H1 (cell line): ENCODE data around the gene LMNB1. TPM values are rescaled to one million over a fixed set of nuclear protein-coding genes. Genes with fewer than 3 reads are reported as not detected.
A peak's percentile ranks its signal among the peaks of the same experiment; 100 is the strongest.

Experiments used
- CTCF ChIA-PET: fragments of 300-600 bp; sonication (Branson Sonifier 250); formaldehyde crosslinking; loops from one replicate; lab custom pipeline; 2021; ENCODE audit not compliant: partially characterized antibody; lab: Charles Lee
- POLR2A ChIA-PET: fragments of 300-600 bp; sonication (Branson Sonifier 250); formaldehyde crosslinking; loops from one replicate; lab custom pipeline; 2021; ENCODE audit warnings: inconsistent platforms; ENCODE audit not compliant: partially characterized antibody; lab: Charles Lee
- DNase-seq, 2 experiments: peaks; one replicate each; pipeline versions ENCODE4 v3.0.0 to v3.0.0-alpha.2; 2010 to 2022; ENCODE audit warnings: low spot score in 2 of 2, low read depth in 1 of 2, mixed read lengths in 1 of 2
- FAIRE-seq: peaks from 2 replicates; lab custom pipeline; 2011; peaks lifted over from hg19 to GRCh38; lab: Jason Lieb, UNC
- H2AFZ ChIP-seq: 2 replicates; pipeline ENCODE4 v1.8.1; 2012; ENCODE audit warnings: low read length, inconsistent platforms
- H2AK5ac ChIP-seq: 2 replicates; pipeline ENCODE4 v1.6.1; 2013; ENCODE audit warnings: low read depth, low read length
- H2BK120ac ChIP-seq: replicated peaks from 2 replicates; pipeline ENCODE3; 2013; ENCODE audit warnings: low read depth, low read length, inconsistent platforms
- H2BK12ac ChIP-seq: 2 replicates; pipeline ENCODE4 v1.6.1; 2013; ENCODE audit warnings: low read depth, low read length
- H2BK15ac ChIP-seq: 2 replicates; pipeline ENCODE4 v1.6.1; 2013; ENCODE audit warnings: low read length
- H2BK20ac ChIP-seq: 2 replicates; pipeline ENCODE4 v1.6.1; 2013; ENCODE audit warnings: low read length
- H2BK5ac ChIP-seq: 2 replicates; pipeline ENCODE4 v1.6.1; 2013; ENCODE audit warnings: low read depth, low read length
- H3K14ac ChIP-seq: 2 replicates; pipeline ENCODE4 v1.6.1; 2013; ENCODE audit warnings: inconsistent platforms; ENCODE audit not compliant: insufficient read length
- H3K18ac ChIP-seq: 2 replicates; pipeline ENCODE4 v1.6.1; 2013; ENCODE audit warnings: low read length; ENCODE audit errors: extremely low read depth
- H3K23ac ChIP-seq: 2 replicates; pipeline ENCODE4 v1.6.1; 2013; ENCODE audit warnings: inconsistent platforms; ENCODE audit not compliant: insufficient read length
- H3K23me2 ChIP-seq: 2 replicates; pipeline ENCODE4 v1.6.1; 2013; ENCODE audit warnings: low read depth, low read length
- H3K27ac ChIP-seq: 2 replicates; pipeline ENCODE4 v1.6.1; 2011; ENCODE audit warnings: low read depth, low read length, inconsistent platforms
- H3K27me3 ChIP-seq, 4 experiments: replicated peaks in 1 of 4; 1 replicate in 1 of 4; 2 replicates in 3 of 4; pipeline versions ENCODE4 v1.6.1 to v1.8.1; 2011 to 2013; ENCODE audit warnings: low read length in 3 of 4, mild to moderate bottlenecking in 3 of 4, inconsistent platforms in 2 of 4, mixed read lengths in 2 of 4, moderate library complexity in 1 of 4; ENCODE audit not compliant: control insufficient read depth in 3 of 4, insufficient read depth in 3 of 4; ENCODE audit errors: extremely low read depth in 1 of 4
- H3K36me3 ChIP-seq, 4 experiments: 2 replicates each; pipeline versions ENCODE4 v1.6.1 to v1.8.1; 2011 to 2013; ENCODE audit warnings: mild to moderate bottlenecking in 4 of 4, low read length in 3 of 4, moderate library complexity in 2 of 4, control low read depth in 1 of 4, inconsistent platforms in 1 of 4; ENCODE audit not compliant: insufficient read depth in 4 of 4, control insufficient read depth in 2 of 4
- H3K4ac ChIP-seq: replicated peaks from 2 replicates; pipeline ENCODE3; 2013; ENCODE audit warnings: low read length, low read depth, mixed read lengths, inconsistent platforms; ENCODE audit not compliant: insufficient read length
- H3K4me1 ChIP-seq, 4 experiments: replicated peaks in 1 of 4; 1 replicate in 1 of 4; 2 replicates in 3 of 4; pipeline versions ENCODE4 v1.6.1 to v1.8.1; 2011 to 2013; ENCODE audit warnings: low read length in 3 of 4, inconsistent platforms in 2 of 4, mixed read lengths in 1 of 4; ENCODE audit not compliant: insufficient read depth in 4 of 4, control insufficient read depth in 3 of 4
- H3K4me2 ChIP-seq, 2 experiments: 2 replicates each; pipeline versions ENCODE4 v1.6.1 to v1.8.1; 2011 to 2013; ENCODE audit warnings: low read depth in 2 of 2, low read length in 2 of 2, control low read depth in 1 of 2, inconsistent platforms in 1 of 2, mild to moderate bottlenecking in 1 of 2; ENCODE audit not compliant: insufficient read depth in 1 of 2
- H3K4me3 ChIP-seq, 4 experiments: fragments of 200-600, 300-600 bp in 1 of 4; sonication (generic), shearing (Covaris generic), sonication (Bioruptor Twin) in 1 of 4; 2 replicates each; pipeline versions ENCODE4 v1.5.1 to v1.8.1; 2011 to 2016; ENCODE audit warnings: low read length in 4 of 4, low read depth in 3 of 4, control low read depth in 2 of 4, inconsistent platforms in 2 of 4, mild to moderate bottlenecking in 2 of 4, mixed read lengths in 1 of 4, moderate library complexity in 1 of 4; ENCODE audit not compliant: insufficient read depth in 2 of 4; ENCODE audit errors: extremely low read depth in 1 of 4
- H3K56ac ChIP-seq: replicated peaks from 2 replicates; pipeline ENCODE3; 2013; ENCODE audit warnings: low read depth, mild to moderate bottlenecking, mixed read lengths, low read length, inconsistent platforms; ENCODE audit not compliant: insufficient read length
- H3K79me1 ChIP-seq: 2 replicates; pipeline ENCODE4 v1.6.1; 2013; ENCODE audit warnings: low read depth, low read length, control low read depth
- H3K79me2 ChIP-seq, 2 experiments: 2 replicates each; pipeline versions ENCODE4 v1.6.1 to v1.8.1; 2012 to 2013; ENCODE audit warnings: low read length in 2 of 2, mild to moderate bottlenecking in 2 of 2, inconsistent platforms in 1 of 2; ENCODE audit not compliant: insufficient read depth in 2 of 2, control insufficient read depth in 1 of 2
- H3K9ac ChIP-seq, 4 experiments: replicated peaks in 1 of 4; 1 replicate in 1 of 4; 2 replicates in 3 of 4; pipeline versions ENCODE4 v1.6.1 to v1.8.1; 2011 to 2013; ENCODE audit warnings: low read depth in 3 of 4, low read length in 3 of 4, control low read depth in 2 of 4, mild to moderate bottlenecking in 2 of 4, moderate library complexity in 2 of 4, inconsistent platforms in 1 of 4; ENCODE audit errors: extremely low read depth in 1 of 4
- H3K9me3 ChIP-seq, 2 experiments: 2 replicates each; pipeline versions ENCODE4 v1.6.1 to v1.8.1; 2012 to 2013; ENCODE audit warnings: mild to moderate bottlenecking in 2 of 2, moderate library complexity in 2 of 2, control low read depth in 1 of 2, inconsistent platforms in 1 of 2, low read depth in 1 of 2, low read length in 1 of 2, mixed read lengths in 1 of 2; ENCODE audit not compliant: insufficient read depth in 2 of 2
- H4K20me1 ChIP-seq, 2 experiments: replicated peaks in 1 of 2; 2 replicates each; pipeline versions ENCODE3 to v1.8.1; 2011 to 2013; ENCODE audit warnings: inconsistent platforms in 2 of 2, low read length in 2 of 2, mild to moderate bottlenecking in 1 of 2; ENCODE audit not compliant: insufficient read depth in 2 of 2, control insufficient read depth in 1 of 2
- H4K5ac ChIP-seq: 2 replicates; pipeline ENCODE4 v1.6.1; 2013; ENCODE audit warnings: low read length, low read depth, mixed read lengths, inconsistent platforms; ENCODE audit not compliant: insufficient read length
- H4K8ac ChIP-seq: 2 replicates; pipeline ENCODE4 v1.8.0; 2013; ENCODE audit warnings: mild to moderate bottlenecking, moderate library complexity, low read length, inconsistent platforms; ENCODE audit not compliant: insufficient read depth; ENCODE audit errors: extremely low read depth
- H4K91ac ChIP-seq: replicated peaks from 2 replicates; pipeline ENCODE3; 2013; ENCODE audit warnings: low read length, mixed read lengths, inconsistent platforms; ENCODE audit not compliant: insufficient read length
- POLR2AphosphoS5 ChIP-seq: IDR thresholded peaks from 2 replicates; pipeline ENCODE4 v1.6.1; 2011; ENCODE audit warnings: low read depth, low read length
- RAD21 ChIP-seq, 2 experiments: IDR thresholded peaks in 1 of 2; conservative IDR thresholded peaks in 1 of 2; 2 replicates each; pipeline ENCODE4 v1.6.1; 2011; ENCODE audit warnings: low read depth in 2 of 2, low read length in 2 of 2, improper control_type of control experiment in 1 of 2, inconsistent platforms in 1 of 2, mild to moderate bottlenecking in 1 of 2, moderate library complexity in 1 of 2
- WGBS, 2 experiments: shearing (Covaris generic) in 1 of 2; methylation state at CpG; one replicate each; pipeline versions ENCODE4 v1.1.6 to v1.1.7; 2013 to 2015; ENCODE audit warnings: low lambda C conversion rate in 2 of 2, mixed read lengths in 2 of 2, inconsistent platforms in 1 of 2, low coverage in 1 of 2, missing lambda C conversion rate in 1 of 2; ENCODE audit not compliant: insufficient replicate concordance in 2 of 2, insufficient coverage in 1 of 2, insufficient read length in 1 of 2; ENCODE audit errors: extremely low coverage in 1 of 2, missing lambda C conversion rate in 1 of 2; 5-methylcytosine and 5-hydroxymethylcytosine counted together
- polyA plus RNA-seq, 7 experiments: library from polyadenylated mRNA; depleted of rRNA in 3 of 7; stranded (reverse) in 5 of 7; unstranded in 2 of 7; fragments of >200 nt in 5 of 7; fragments of 200-250 nt in 2 of 7; gene quantifications; 1 replicate in 5 of 7; 2 replicates in 1 of 7; 4 replicates in 1 of 7; pipeline versions ENCODE4 v1.2.1 to v1.2.3, GENCODE V29; 2011 to 2013; ENCODE audit warnings: missing spikeins in 2 of 7, mixed read lengths in 2 of 7
- total RNA-seq: library from RNA; stranded (reverse); fragmentation: NEBNext Ultra II Directional; extraction: Animal tissue kit (Norgen Biotek cat#: 25700); gene quantifications from 2 replicates; pipeline ENCODE4 v1.2.1, GENCODE V29; 2021

LMNB1 gene
- total and polyA plus RNA-seq, 2 of the 8 experiments (the other 6 are each of a cell fraction or from before 2014, with no cell fraction given): 73.5 to 225 TPM

DNA sequence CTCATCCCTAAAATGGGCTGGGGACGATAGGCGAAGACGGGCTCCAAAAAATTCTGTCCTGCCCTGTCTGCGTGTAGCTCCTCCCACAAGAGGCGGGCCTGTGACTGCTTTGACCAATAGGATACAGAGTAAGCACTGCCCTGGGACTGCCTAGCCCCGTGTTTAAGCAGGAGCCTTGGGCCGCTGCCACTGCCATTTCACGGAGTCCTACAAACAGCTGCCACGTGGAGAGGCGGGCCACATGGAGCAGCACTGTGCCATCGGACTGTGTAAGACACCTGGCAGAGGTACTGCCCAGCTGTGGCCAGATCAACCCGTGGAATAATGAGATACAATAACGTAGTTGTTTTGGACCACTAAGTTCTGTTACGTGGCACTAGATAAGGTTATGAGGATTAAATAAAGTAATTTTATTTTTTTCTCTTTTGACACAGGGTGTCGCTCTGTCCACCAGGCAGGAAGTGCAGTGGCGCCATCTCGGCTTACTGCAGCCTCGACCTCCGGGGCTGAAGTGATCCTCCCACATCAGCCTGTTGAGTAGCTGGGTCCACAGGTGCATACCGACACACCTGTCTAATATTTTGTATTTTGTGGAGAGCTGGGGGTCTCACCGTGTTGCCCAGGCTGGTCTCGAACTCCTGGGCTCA, 87.2 kb downstream of the LMNB1 start:
- H3K18ac ChIP-seq: no peak overlapping the region
- H4K91ac ChIP-seq: no peak overlapping the region
- H4K20me1 ChIP-seq: no peaks in the 10 kb centered on the region
- H2BK120ac ChIP-seq: no peak overlapping the region
- H3K9ac ChIP-seq: no peak overlapping the region
- POLR2A ChIA-PET: interaction anchor here (1.6 kb wide), 1 partner anchor 13 kb away, joined by 3 read pairs; no protein-coding TSS in a partner anchor
- H3K23ac ChIP-seq: no peak overlapping the region
- TF ChIP-seq RAD21 (IDR thresholded peaks at IDR 0.05 in 1 of 2, conservative IDR thresholded peaks at IDR 0.05 in 1 of 2; ENCODE audit: low read depth in 2 of 2, low read length in 2 of 2): 0 out of 4 replicates have a peak, but pooled peaks of 1 of the 2 experiments have one; percentile 5
- TF ChIP-seq POLR2AphosphoS5: no peak
- no peak overlapping the region for H3K4ac ChIP-seq
- H3K9me3 ChIP-seq: no peaks in the 10 kb centered on the region
- no peak overlapping the region for H2AK5ac ChIP-seq
- H3K4me3 ChIP-seq: no peak overlapping the region
- no peaks in the 10 kb centered on the region for H3K27me3 ChIP-seq
- H2AFZ ChIP-seq: no peak overlapping the region
- no peaks in the 10 kb centered on the region for H3K79me1 ChIP-seq
- H3K4me2 ChIP-seq: no peak overlapping the region
- H2BK20ac ChIP-seq: no peak overlapping the region
- H2BK12ac ChIP-seq: no peak overlapping the region
- DNase-seq: peak in 1 of 2 experiments; percentile 55
- WGBS, 2 experiments: 88% methylated on average over 22 of the region's 22 CpGs; no CpG with 5 or more reads in 1 of the 2 experiments
- FAIRE-seq: no peak
- peaks cover 1 to 6% (median 5%) of the 10 kb centered on the region in 4 experiments; a peak in 5 of 7 replicates for H3K4me1 ChIP-seq
- no peak overlapping the region for H2BK15ac ChIP-seq
- H2BK5ac ChIP-seq: no peak overlapping the region; the same call in 1 of the 2 replicates
- H4K8ac ChIP-seq: no peak overlapping the region; the same call in 1 of the 2 replicates
- peaks cover 4% of the 10 kb centered on the region; the same call in 1 of the 2 replicates for H3K23me2 ChIP-seq
- H3K36me3 ChIP-seq: no peaks in the 10 kb centered on the region
- CTCF ChIA-PET: interaction anchor here (0.6 to 2.1 kb wide), 9 partner anchors 10 to 364 kb away, joined by 3 to 6 read pairs (median 3); no protein-coding TSS in a partner anchor
- no peak overlapping the region for H3K56ac ChIP-seq
- no peak overlapping the region for H4K5ac ChIP-seq
- no peaks in the 10 kb centered on the region for H3K79me2 ChIP-seq
- H3K27ac ChIP-seq: no peak overlapping the region
- no peak overlapping the region for H3K14ac ChIP-seq
